Measurements from ENCODE around the gene RAB18. TPM values are rescaled to one million over a fixed set of nuclear protein-coding genes. Genes with fewer than 3 reads are reported as not detected.

RAB18 gene
- total and polyA plus RNA-seq, 10 of the 15 experiments (the other 5 are each of a cell fraction or from before 2014, with no cell fraction given) = 13.4 to 98.8 (median 42.1) TPM

- H3K4me2 ChIP-seq (ENCODE audit: control insufficient read depth, insufficient read depth) = no peak overlapping the region
- H2AFZ ChIP-seq (ENCODE audit: control insufficient read depth, low read depth, low read length) = no peak overlapping the region
- H3K36me3 ChIP-seq (ENCODE audit: control insufficient read depth in 2 of 2, insufficient read depth in 2 of 2, low read length in 1 of 2) = no peaks in the 10 kb centered on the region
- H4K20me1 ChIP-seq (ENCODE audit: control insufficient read depth, insufficient read depth) = no peaks in the 10 kb centered on the region
- ChIA-PET POLR2A (no interaction called here), SMC1A (ENCODE audit: uncharacterized antibody, unreplicated experiment) (no interaction called here), CTCF (no interaction called here), RAD21 (ENCODE audit: unreplicated experiment) (no interaction called here)
- BruUV-seq (replicated peaks) = no TSS peak
- H3K79me2 ChIP-seq (ENCODE audit: control insufficient read depth, insufficient read depth, low read length) = no peaks in the 10 kb centered on the region
- no peak overlapping the region for H3K4me3 ChIP-seq
- no peak overlapping the region for H3K9ac ChIP-seq (ENCODE audit: control insufficient read depth, insufficient read depth, low read length)
- 0% methylated on average over 1 of the region's 1 CpG for WGBS (ENCODE audit: insufficient coverage, insufficient replicate concordance, low lambda C conversion rate, missing lambda C conversion rate)
- H3K9me3 ChIP-seq (replicated peaks; ENCODE audit: control insufficient read depth, insufficient read depth, low read length) = no peaks in the 10 kb centered on the region
- intact Hi-C loops (cut with micrococcal nuclease; ENCODE audit: unreplicated experiment) (no loop called here), in situ Hi-C loops (cut with MboI) (no loop called here)
- DNase-seq (ENCODE audit: low read depth, low spot score) = no peak
- no peaks in the 10 kb centered on the region for H3K4me1 ChIP-seq (ENCODE audit: control insufficient read depth, insufficient read depth, low read length)
- no peaks in the 10 kb centered on the region for H3K27me3 ChIP-seq (replicated peaks in 1 of 2; ENCODE audit: control insufficient read depth in 2 of 2, insufficient read depth in 2 of 2, low read length in 1 of 2)
- no peak for ATAC-seq
- H3K27ac ChIP-seq (ENCODE audit: control insufficient read depth, insufficient read depth) = no peak overlapping the region
- TF ChIP-seq ZBTB11 (CRISPR knock-in tag; IDR thresholded peaks at IDR 0.05) (no peak), RB1 (IDR thresholded peaks at IDR 0.05; ENCODE audit: borderline replicate concordance) (no peak), RBBP5 (conservative IDR thresholded peaks at IDR 0.05) (no peak), HCFC1 (IDR thresholded peaks at IDR 0.05; ENCODE audit: low read length) (no peak), PAX8 (IDR thresholded peaks at IDR 0.05) (no peak), MEF2A (IDR thresholded peaks at IDR 0.05; ENCODE audit: insufficient read depth, low read depth, low read length) (no peak)
- no peak for FAIRE-seq
Measured at GRCh38 chr10:27564398-27564797, 60.3 kb downstream of the RAB18 start.

All from GM12878 (cell line).